GM18907 (cell line): ENCODE results near the gene MARVELD3.
"Not testable (repeated sequence)": the region's sequence is repeated elsewhere in the genome, so short reads cannot be mapped to it uniquely, and the experiment has no call there.

Source experiments
- ATAC-seq: cut with Tn5 transposase; IDR thresholded peaks from one replicate; pipeline ENCODE4 v1.9.1; 2021; ENCODE audit warnings: mild to moderate bottlenecking, moderate library complexity; ENCODE audit not compliant: unreplicated experiment

MARVELD3 gene, protein sequence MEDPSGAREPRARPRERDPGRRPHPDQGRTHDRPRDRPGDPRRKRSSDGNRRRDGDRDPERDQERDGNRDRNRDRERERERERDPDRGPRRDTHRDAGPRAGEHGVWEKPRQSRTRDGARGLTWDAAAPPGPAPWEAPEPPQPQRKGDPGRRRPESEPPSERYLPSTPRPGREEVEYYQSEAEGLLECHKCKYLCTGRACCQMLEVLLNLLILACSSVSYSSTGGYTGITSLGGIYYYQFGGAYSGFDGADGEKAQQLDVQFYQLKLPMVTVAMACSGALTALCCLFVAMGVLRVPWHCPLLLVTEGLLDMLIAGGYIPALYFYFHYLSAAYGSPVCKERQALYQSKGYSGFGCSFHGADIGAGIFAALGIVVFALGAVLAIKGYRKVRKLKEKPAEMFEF

DNA sequence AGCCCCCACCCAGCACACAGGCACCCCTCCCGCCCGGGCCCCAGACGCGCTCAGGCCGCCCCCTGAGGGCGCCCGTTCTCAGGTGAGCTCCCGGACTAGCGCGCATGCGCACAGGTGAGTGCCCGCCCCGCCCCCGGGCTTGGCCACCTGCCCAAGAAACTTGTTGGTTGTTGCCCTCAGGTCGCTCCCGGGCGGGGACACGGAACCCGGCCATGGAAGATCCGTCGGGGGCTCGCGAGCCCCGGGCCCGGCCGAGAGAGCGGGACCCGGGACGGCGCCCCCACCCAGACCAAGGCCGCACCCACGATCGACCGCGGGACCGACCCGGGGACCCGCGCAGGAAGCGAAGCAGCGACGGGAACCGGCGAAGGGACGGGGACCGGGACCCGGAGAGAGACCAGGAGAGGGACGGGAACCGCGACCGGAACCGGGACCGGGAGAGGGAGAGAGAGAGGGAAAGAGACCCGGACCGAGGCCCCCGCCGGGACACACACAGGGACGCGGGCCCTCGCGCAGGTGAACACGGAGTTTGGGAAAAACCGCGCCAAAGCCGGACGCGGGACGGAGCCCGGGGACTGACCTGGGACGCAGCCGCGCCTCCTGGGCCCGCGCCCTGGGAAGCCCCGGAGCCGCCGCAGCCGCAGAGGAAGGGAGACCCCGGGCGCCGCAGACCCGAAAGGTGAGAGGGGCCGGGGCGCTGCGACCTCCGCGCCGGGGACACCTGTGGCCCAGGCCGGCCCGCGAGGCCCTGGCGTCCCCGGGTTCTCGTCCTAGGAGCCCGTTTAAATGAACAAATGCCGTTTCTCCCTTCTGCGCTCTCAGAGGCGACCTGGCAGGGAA is at the start of gene MARVELD3:
MARVELD3 (plus strand) TSS at position 167 of the 840 bp plus-strand sequence; CDS start at position 213, 46 bp downstream.
- no peak for ATAC-seq

DNA sequence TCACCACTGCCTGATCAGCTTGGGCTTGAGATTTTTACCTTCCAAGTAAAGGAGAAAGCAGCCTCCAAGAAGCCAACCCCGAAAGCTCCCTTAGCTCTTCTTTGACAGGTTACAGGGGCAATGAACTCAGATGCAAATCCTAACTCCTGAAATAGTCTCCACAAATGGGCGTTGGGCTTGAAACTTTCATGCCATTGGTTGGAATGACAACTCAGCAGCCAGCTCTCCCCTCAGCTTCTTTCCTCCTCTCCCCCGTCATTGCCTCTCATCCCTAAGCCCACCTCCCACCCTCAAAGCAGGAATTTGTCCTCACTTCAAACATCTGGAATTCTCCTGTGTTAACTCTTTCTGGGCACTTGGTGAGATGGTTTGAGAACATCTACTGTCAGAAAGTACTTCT is 49.0 kb upstream of the MARVELD3 start, which contains the start of gene TAT:
TAT (minus strand) TSS at position 122 of the 400 bp plus-strand sequence. CDS start 677 bp downstream, outside the sequence.
- no peak for ATAC-seq

DNA sequence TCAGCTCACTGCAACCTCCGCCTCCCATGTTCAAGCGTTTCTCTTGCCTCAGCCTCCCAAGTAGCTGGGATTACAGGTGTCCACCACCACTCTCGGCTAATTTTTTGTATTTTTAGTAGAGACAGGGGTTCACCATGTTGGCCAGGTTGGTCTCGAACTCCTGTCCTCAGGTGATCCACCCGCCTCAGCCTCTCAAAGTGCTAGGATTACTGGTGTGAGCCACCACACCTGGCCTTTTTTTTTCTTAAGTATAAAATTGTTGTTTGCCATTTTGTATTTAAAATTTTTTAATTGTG is 43.5 kb upstream of the MARVELD3 start:
- ATAC-seq: not testable (repeated sequence)

DNA sequence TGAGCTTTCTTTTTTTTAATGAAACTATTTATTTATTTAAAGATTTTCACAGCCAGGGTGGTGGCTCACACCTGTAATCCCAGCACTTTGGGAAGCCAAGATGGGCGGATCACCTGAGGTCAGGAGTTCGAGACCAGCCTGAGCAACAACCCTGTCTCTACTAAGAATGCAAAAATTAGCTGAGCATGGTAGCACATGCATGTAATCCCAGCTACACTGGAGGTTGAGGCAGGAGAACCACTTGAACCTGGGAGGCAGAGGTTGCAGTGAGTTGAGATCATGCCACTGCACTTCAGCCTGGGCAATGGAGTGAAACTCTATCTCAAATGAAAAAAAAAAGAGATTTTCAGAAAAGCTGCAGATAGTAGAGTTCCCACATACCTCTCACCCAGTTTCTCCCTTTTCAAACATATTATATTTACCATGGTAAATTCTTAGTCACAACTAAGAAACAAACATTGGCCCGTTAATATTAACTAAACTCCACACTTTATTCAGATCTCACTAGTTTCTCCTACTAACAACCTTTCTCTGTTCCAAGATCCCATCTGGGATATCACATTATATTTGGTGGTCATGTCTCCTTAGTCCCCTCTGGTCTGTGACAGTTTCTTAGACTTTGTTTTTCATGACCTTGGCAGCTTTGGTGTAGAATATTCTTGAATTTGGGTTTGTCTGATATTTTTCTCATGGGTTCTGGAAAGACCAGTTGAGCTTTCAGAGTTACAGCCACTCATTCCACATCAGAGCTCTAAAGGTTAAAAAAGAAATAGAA is 41.3 kb upstream of the MARVELD3 start:
- no peak for ATAC-seq

DNA sequence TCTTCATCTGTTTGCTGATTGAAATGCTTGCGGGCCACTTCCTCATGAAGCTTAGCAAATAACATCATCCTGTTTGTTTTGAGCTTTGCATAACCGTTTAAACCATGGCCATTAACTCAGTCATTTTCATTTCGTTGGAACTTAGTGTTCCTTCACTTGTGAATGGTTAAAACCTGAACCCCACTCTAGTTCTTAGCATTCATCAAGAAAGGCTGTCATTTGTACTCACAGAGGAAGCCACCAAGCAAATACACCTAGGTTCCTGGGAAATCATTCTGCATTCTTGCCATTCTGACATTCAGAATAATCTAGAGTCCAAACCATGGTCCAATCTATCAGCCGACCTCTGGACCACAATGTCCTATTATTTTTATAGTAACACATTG is 40.7 kb upstream of the MARVELD3 start:
- no peak for ATAC-seq

DNA sequence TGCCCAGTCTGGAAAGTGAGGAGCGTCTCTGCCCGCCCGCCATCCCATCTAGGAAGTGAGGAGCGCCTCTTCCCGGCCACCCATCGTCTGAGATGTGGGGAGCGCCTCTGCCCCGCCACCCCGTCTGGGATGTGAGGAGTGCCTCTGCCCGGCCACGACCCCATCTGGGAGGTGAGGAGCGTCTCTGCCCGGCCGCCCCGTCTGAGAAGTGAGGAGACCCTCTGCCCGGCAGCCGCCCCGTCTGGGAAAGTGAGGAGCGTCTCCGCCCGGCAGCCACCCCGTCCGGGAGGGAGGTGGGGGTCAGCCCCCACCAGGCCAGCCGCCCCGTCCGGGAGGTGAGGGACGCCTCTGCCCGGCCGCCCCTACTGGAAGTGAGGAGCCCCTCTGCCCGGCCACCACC is 36.6 kb upstream of the MARVELD3 start:
- not testable (repeated sequence) for ATAC-seq

DNA sequence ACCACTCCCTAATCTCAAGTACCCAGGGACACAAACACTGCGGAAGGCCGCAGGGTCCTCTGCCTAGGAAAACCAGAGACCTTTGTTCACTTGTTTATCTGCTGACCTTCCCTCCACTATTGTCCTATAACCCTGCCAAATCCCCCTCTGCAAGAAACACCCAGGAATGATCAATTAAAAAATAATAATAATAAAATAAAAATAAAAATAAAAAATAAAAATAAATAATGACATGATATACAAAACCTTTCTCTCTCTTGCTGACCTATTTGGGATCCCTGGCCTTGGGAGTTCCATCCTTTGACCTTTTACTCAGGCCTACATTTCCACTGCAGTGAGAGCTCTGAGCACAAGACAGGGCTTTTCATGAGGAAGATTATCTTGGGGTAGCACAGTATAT is 35.9 kb upstream of the MARVELD3 start:
- not testable (repeated sequence) for ATAC-seq

DNA sequence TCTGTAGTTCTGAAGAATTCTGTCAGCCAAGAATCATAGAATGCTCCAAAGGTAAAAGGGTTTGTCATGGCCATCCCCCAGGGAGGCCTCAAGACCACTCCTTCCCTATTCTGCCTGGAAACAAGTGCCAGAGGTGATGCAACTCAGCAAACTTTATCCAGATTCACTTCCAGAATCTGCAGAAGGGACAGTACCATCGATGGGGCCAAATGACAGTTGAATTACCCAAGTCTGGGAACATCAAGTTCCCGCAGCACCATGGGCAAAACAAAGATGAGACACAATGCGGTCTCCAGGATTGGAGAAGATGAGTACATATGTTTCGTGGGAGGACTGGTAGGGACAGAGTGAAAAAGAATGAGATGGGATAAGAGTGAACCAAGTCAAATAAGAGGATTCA is 35.4 kb upstream of the MARVELD3 start:
- no peak for ATAC-seq

DNA sequence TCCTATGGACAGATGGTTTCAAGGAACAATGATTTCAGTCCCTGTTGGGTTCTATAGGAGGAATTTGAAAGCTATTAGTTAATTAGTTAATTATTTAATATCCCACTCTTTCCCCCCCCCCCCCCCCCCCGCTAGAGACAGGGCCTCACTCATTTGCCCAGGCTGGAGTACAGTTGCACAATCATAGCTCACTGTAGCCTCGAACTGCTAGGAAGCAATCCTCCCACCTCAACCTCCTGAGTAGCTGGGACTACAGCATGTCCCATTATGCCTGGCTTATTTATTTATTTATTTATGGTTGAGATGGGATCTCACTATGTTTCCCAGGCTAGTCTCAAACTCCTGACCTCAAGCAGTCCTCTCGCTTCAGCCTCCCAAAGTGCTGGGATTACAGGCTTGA is 34.1 kb upstream of the MARVELD3 start:
- ATAC-seq: no peak

DNA sequence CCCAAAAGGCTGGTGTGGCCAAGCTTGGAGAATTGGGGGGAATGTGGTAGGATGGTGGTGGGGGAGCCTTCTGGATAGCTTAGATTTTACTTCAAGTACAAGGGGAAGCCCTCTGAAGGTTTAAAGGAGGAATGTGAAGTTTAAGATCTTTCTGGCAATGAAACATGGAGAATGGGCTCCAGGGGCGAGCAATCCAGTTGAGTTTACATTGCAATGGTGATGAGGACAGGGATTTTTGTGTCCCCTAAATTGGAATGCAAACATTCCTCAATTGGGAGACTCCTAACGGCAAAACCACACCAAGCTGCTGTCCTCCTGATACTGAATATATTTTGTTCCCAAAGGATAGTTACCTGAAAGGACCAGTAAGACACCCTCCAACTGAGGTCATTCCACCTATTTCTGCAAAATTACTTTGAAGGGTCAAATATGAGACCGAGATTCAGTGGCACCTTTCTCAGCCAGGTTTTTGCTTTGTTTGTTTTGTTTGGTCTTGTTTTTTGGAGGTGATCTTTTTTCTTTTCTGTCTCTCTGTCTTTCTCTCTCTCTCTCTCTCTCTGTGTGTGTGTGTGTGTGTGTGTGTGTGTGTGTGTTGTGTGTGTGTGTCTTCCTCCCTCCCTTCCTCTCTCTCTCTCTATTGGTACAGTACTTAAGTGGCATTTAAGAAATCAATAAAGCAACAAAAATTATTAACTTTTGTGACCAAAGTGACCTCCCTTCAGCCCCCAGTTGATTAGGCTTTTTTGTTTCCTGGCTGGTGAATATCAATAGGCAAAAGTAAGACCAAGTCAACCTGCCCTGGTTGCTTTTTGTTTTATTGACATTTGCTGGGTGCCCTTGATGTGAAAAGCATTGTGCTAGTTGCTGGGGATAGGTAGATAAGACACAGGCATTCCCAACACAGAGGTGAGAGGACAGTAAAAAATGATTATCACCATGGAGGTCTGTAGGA is 32.7 kb upstream of the MARVELD3 start:
- no peak for ATAC-seq

DNA sequence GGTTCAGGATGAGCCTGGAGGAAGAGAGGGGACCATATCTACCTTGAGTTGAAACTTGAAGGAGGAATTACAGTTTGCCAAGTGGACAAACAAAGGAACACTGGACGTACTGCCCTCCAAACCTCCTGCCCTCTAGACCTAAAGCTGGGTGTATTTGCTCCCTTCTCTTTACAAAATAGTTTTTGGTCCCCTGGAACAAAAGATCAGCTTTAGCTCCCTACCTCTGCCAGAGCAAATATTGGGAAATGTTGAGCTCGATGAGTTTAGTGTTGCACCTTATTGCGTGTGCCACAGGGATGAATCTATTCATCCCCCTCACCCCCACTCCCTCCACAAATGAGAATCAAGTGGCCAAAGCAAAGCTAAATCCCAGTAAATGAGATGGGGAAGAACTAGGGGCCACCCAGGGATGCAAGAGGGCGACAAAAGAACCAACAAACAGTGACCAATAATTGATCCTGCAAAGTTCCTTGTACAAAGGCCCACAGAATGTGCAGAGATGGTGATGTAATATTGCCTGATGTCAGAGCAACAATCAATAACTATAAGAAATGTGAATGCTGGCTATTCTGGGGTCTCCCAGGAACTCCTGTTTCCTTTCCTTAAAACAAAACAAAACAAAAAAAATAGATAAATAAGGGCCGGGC is 31.9 kb upstream of the MARVELD3 start:
- no peak for ATAC-seq

DNA sequence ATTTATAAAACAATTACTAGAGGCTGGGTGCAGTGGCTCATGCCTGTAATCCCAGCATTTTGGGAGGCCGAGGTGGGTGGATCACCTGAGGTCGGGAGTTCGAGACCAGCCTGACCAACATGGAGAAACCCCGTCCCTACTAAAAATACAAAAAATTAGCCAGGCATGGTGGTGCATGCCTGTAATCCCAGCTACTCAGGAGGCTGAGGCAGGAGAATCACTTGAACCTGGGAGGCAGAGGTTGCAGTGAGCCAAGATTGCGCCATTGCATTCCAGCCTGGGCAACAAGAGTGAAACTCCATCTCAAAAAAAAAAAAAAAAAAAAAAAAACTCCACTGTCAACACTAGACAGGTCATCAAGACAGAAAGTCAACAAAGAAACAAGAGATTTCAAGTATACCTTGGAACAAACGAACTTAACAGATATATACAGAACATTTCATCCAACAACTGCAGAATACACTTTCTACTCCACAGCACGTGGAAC is 30.6 kb upstream of the MARVELD3 start:
- not testable (repeated sequence) for ATAC-seq

DNA sequence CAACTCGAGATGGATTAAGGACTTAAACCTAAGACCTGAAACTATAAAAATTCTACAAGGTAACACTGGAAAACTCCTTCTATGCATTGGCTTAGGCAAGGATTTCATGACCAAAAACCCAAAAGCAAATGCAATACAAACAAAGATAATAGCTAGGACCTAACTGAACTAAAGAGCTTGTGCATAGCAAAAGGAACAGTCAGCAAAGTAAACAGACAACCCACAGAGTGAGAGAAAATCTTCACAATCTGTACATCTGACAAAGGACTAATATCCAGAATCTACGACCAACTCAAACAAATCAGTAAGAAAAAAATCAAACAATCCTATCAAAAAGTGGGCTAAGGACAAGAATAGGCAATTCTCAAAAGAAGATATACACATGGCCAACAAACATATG is 27.6 kb upstream of the MARVELD3 start:
- not testable (repeated sequence) for ATAC-seq

DNA sequence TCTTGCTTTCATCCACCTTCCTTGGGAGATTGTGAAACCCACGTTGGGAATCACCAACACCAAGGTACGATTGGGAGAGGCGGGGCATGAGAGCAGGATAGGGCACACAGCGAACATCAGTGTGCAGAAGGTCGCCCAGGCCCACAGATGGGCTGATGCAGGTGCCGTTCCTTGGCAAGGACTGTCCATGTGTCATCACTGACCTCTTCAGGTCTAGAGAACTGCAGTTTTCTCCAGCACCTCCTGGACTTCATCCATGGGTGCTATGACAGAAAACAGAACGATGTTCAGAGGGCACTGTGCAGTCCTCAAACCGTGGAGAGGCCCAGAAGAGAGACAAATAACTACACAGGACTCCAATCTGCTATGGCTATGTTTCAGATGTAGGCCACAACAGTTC is 25.2 kb upstream of the MARVELD3 start:
- ATAC-seq: no peak

DNA sequence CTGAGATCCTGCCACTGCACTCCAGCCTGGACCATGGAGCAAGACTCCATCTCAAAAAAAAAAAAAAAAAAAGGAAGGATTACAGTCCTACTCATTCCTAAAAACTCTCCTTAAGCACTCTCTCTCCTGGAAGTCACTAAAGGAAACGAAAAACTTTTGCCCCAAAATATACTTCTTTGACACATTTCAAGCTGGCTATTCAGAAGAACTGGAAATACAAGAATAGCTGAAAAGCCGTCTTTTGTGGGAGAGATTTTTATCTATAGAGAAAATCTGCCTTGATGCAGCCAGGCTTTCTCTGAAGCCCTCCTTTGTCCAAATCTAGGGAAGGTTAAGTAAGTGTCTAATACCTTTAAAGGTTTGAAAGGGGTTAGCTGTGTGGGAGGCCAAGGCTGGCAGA is 16.9 kb upstream of the MARVELD3 start:
- no peak for ATAC-seq

DNA sequence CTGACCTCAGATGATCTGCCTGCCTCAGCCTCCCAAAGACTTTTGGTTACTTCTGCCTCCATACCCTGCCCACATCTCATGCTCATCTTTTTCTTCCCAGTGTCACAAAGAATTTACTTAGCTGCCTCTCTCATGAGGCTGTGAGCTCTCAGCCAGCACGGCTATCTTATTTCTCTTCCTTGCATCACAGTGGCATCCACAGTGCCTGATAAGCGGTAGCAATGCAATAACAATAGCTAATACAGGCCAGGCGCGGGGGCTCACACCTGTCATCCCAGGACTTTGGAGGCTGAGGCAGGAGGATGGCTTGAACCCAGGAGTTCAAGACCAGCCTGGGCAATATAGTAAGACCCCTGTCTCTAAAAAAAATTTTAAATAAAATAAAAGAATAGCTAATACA is 15.5 kb upstream of the MARVELD3 start:
- ATAC-seq: no peak

DNA sequence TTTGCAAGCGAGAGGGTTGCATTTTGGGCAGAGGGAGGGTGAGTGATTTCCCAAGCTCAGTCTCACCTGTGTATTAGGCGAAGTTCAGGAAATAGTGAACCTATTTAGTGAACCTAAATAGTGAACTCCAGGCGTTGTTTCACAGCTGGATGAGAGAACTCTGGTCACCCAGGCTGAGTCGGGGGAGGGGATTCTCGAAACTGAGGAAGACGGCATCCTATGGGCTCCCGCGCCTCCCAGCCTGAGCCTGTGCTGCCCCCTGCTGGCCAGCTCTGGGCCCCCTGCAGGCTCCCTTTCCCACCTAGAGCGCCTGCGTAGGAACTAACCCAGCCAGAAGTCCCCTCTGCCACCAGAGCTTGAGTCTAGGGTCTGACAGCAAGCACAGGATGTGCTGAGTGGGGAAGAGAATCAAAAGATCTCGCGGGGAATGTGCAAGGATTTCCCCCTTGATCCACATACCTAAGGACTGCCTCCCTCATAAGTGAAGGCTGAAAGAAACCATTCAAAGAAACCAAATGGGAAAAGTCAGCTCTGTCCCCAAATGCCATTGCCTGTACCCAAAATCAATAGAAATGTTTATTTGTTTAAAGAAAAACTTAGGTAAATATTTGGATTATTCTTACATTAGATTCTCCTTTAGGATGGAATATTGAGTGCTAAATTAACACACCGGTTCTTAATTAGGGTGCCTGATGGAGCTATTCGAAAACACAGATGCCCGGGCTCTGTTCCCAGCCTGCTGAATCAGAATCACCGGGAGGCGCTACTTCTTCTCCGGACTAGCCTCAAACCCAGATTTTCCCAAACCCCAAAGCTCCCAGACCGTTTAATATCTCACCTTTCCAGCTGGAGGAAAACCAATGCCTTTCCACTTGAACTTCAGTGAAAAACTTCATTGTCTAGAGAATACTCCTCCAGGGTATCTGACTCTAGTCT is 14.8 kb upstream of the MARVELD3 start:
- peak; percentile 54 for ATAC-seq

DNA sequence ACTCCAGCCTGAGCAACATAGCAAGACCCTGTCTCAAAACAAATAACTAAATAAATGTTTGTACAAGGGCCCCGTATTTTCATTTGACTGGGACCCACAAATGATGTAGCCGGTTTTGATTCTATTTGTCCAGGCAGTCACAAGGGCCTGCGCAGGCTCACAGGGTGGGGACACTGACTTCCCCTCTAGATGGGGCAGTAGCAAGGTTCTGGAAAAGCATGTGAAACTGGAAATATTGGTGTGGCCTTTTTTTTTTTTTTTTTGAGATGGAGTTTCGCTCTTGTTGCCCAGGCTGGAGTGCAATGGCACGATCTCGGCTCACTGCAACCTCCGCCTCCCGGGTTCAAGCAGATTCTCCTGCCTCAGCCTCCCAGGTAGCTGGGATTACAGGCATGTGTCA is 11.0 kb upstream of the MARVELD3 start:
- not testable (repeated sequence) for ATAC-seq
